ENCODE data around the gene APOL5.

- TF ChIP-seq CTCF (conservative IDR thresholded peaks at IDR 0.05) (no peak), EZH2 (IDR thresholded peaks at IDR 0.05; ENCODE audit: low read depth) (no peak)
Observed at GRCh38 chr22:35742342-35743100, 24.8 kb downstream of the APOL5 start.
